Common myeloid progenitor, CD34-positive (primary cell): ENCODE measurements around the gene ANXA9.
A peak's percentile ranks its signal among the peaks of the same experiment; 100 is the strongest.

Source experiments
- CTCF ChIA-PET: fragments of 350-600 bp; sonication (Branson Sonifier 250); formaldehyde crosslinking; loops from one replicate; lab custom pipeline; 2021; ENCODE audit warnings: antibody characterized with exemption; lab: Charles Lee
- POLR2A ChIA-PET: fragments of 350-600 bp; sonication (Branson Sonifier 250); formaldehyde crosslinking; loops from one replicate; lab custom pipeline; 2021; ENCODE audit warnings: antibody characterized with exemption; lab: Charles Lee
- DNase-seq, 3 donors: peaks; one replicate each; pipeline versions ENCODE4 v3.0.0 to v3.0.0-alpha.2; 2013
- H3K27ac ChIP-seq, 2 experiments: 1 replicate in 1 of 2; 2 replicates in 1 of 2; pipeline ENCODE4 v1.7.0; 2013; ENCODE audit warnings: inconsistent platforms in 2 of 2, low read length in 2 of 2, mild to moderate bottlenecking in 2 of 2, low read depth in 1 of 2, moderate library complexity in 1 of 2; ENCODE audit not compliant: severe bottlenecking in 2 of 2, insufficient read depth in 1 of 2, poor library complexity in 1 of 2
- H3K27me3 ChIP-seq, 5 experiments: replicated peaks in 2 of 5; 1 replicate in 3 of 5; 2 replicates in 2 of 5; pipeline versions ENCODE4 v1.6.1 to v1.7.0; 2013; ENCODE audit warnings: low read length in 4 of 5, mild to moderate bottlenecking in 2 of 5, moderate library complexity in 2 of 5, inconsistent platforms in 1 of 5; ENCODE audit not compliant: insufficient read depth in 5 of 5, control insufficient read depth in 4 of 5
- H3K36me3 ChIP-seq, 4 experiments: 1 replicate in 2 of 4; 2 replicates in 2 of 4; pipeline versions ENCODE4 v1.6.1 to v1.7.0; 2013; ENCODE audit warnings: low read length in 3 of 4, control low read depth in 1 of 4, mild to moderate bottlenecking in 1 of 4; ENCODE audit not compliant: control insufficient read depth in 4 of 4, insufficient read depth in 4 of 4
- H3K4me1 ChIP-seq, 4 experiments: 1 replicate in 3 of 4; 2 replicates in 1 of 4; pipeline versions ENCODE4 v1.6.1 to v1.7.1; 2013; ENCODE audit warnings: low read length in 3 of 4, mild to moderate bottlenecking in 3 of 4, control low read depth in 1 of 4, inconsistent platforms in 1 of 4, moderate library complexity in 1 of 4; ENCODE audit not compliant: control insufficient read depth in 4 of 4, insufficient read depth in 4 of 4; ENCODE audit errors: control extremely low read depth in 1 of 4
- H3K4me3 ChIP-seq, 7 experiments: 1 replicate in 4 of 7; 2 replicates in 3 of 7; pipeline versions ENCODE4 v1.5.1 to v1.7.0; 2013; ENCODE audit warnings: mild to moderate bottlenecking in 7 of 7, low read length in 6 of 7, moderate library complexity in 6 of 7, inconsistent platforms in 2 of 7, low read depth in 2 of 7, control low read depth in 1 of 7; ENCODE audit not compliant: insufficient read depth in 4 of 7, control insufficient read depth in 1 of 7; ENCODE audit errors: extremely low read depth in 1 of 7
- H3K9me3 ChIP-seq, 5 experiments: 1 replicate in 4 of 5; 2 replicates in 1 of 5; pipeline versions ENCODE4 v1.6.1 to v1.7.1; 2013; ENCODE audit warnings: low read length in 4 of 5, mild to moderate bottlenecking in 2 of 5, inconsistent platforms in 1 of 5, low read depth in 1 of 5, moderate library complexity in 1 of 5; ENCODE audit not compliant: control insufficient read depth in 4 of 5, insufficient read depth in 2 of 5; ENCODE audit errors: control extremely low read depth in 1 of 5
- WGBS: methylation state at CpG from one replicate; pipeline ENCODE4 v1.1.5; 2013; ENCODE audit not compliant: insufficient coverage; 5-methylcytosine and 5-hydroxymethylcytosine counted together

ANXA9 gene

GRCh38 chr1:151007853-151008243 lies 25.8 kb downstream of the ANXA9 start:
- DNase-seq: no peak
- WGBS: 33% methylated on average over 2 of the region's 4 CpGs
- POLR2A ChIA-PET: no interaction called here
- peaks cover 32 to 95% (median 83%) of the 10 kb centered on the region in 4 experiments for H3K4me1 ChIP-seq
- H3K36me3 ChIP-seq: no peaks in the 10 kb centered on the region
- no peaks in the 10 kb centered on the region for H3K9me3 ChIP-seq
- peak overlapping the region; percentile 95 to 98 for H3K27ac ChIP-seq
- H3K4me3 ChIP-seq: peak overlapping the region in 6 of 7 experiments; percentile 75 to 96 (median 84)
- no peaks in the 10 kb centered on the region for H3K27me3 ChIP-seq
- CTCF ChIA-PET: interaction anchor here (3.3 to 4.9 kb wide), 4 partner anchors 12 to 30 kb away, joined by 19 to 65 read pairs (median 36); partner anchors contain the start of gene ANXA9

GRCh38 chr1:151008244-151009205 lies 26.4 kb downstream of the ANXA9 start, which contains the start of gene PRUNE1:
PRUNE1 (plus strand) TSS chr1:151008449; CDS start chr1:151008633, 184 bp downstream.
- 0% methylated on average over 63 of the region's 69 CpGs for WGBS
- POLR2A ChIA-PET: no interaction called here
- DNase-seq: peak; percentile 98 to 99 (median 99)

GRCh38 chr1:151009206-151009587 lies 27.1 kb downstream of the ANXA9 start:
- H3K27ac ChIP-seq: peak overlapping the region; percentile 95 to 98
- H3K27me3 ChIP-seq: no peaks in the 10 kb centered on the region
- peak overlapping the region in 6 of 7 experiments; percentile 75 to 96 (median 84) for H3K4me3 ChIP-seq
- POLR2A ChIA-PET: no interaction called here
- WGBS: 60% methylated on average over 2 of the region's 3 CpGs
- no peaks in the 10 kb centered on the region for H3K9me3 ChIP-seq
- DNase-seq: no peak
- H3K4me1 ChIP-seq: peaks cover 34 to 93% (median 81%) of the 10 kb centered on the region in 4 experiments
- no peaks in the 10 kb centered on the region for H3K36me3 ChIP-seq
- CTCF ChIA-PET: interaction anchor here (1.1 to 1.7 kb wide), 2 partner anchors 10 to 29 kb away, joined by 7 read pairs; no protein-coding TSS in a partner anchor

More at GRCh38 chr1:151008244-151009205, 26.4 kb downstream of the ANXA9 start, which contains the start of gene PRUNE1:
- Histone ChIP-seq H3K27me3 (no peaks in the 10 kb centered on the region), H3K27ac (peak within 1 kb of the TSS; percentile 95 to 98), H3K4me1 (peaks cover 32 to 95% (median 83%) of the 10 kb centered on the region in 4 experiments), H3K4me3 (peak within 1 kb of the TSS; percentile 69 to 96 (median 81)), H3K9me3 (no peaks in the 10 kb centered on the region), H3K36me3 (no peaks in the 10 kb centered on the region)
- CTCF ChIA-PET: interaction anchor here (1.1 to 1.7 kb wide), 2 partner anchors 9 to 29 kb away, joined by 7 read pairs; no protein-coding TSS in a partner anchor

GRCh38 chr1:151009674-151010345 lies 27.7 kb downstream of the ANXA9 start:
- peaks cover 33 to 89% (median 76%) of the 10 kb centered on the region in 4 experiments for H3K4me1 ChIP-seq
- peak overlapping the region in 1 of 2 experiments; percentile 98 for H3K27ac ChIP-seq
- no peaks in the 10 kb centered on the region for H3K9me3 ChIP-seq
- peak overlapping the region in 2 of 7 experiments; percentile 87 to 88 for H3K4me3 ChIP-seq
- no peaks in the 10 kb centered on the region for H3K36me3 ChIP-seq
- 98% methylated on average over 7 of the region's 8 CpGs for whole genome bisulfite sequencing
- DNase-seq: no peak
- ChIA-PET POLR2A (no interaction called here), CTCF (interaction anchor here (1.1 to 1.7 kb wide), 3 partner anchors 11 to 30 kb away, joined by 3 to 7 read pairs (median 7); no protein-coding TSS in a partner anchor)
- no peaks in the 10 kb centered on the region for H3K27me3 ChIP-seq

- no peaks in the 10 kb centered on the region for H3K9me3 ChIP-seq
- POLR2A ChIA-PET: no interaction called here
- 100% methylated on average over 1 of the region's 3 CpGs for WGBS
- peaks cover 32 to 84% (median 71%) of the 10 kb centered on the region in 4 experiments for H3K4me1 ChIP-seq
- CTCF ChIA-PET: interaction anchor here (1.4 kb wide), 1 partner anchor 12 kb away, joined by 3 read pairs; no protein-coding TSS in a partner anchor
- no peak for DNase-seq
- H3K4me3 ChIP-seq: no peak overlapping the region
- H3K36me3 ChIP-seq: no peaks in the 10 kb centered on the region
- peak overlapping the region in 1 of 2 experiments; percentile 27 for H3K27ac ChIP-seq
- no peaks in the 10 kb centered on the region for H3K27me3 ChIP-seq
Measured at GRCh38 chr1:151010346-151010726, 28.2 kb downstream of the ANXA9 start.

GRCh38 chr1:151011154-151011850 lies 29.2 kb downstream of the ANXA9 start:
- Histone ChIP-seq H3K4me1 (peaks cover 27 to 74% (median 61%) of the 10 kb centered on the region in 4 experiments), H3K4me3 (peak overlapping the region in 3 of 7 experiments; percentile 1 to 42 (median 12)), H3K9me3 (no peaks in the 10 kb centered on the region), H3K36me3 (no peaks in the 10 kb centered on the region), H3K27me3 (no peaks in the 10 kb centered on the region), H3K27ac (peak overlapping the region; percentile 30 to 45)
- peak in 2 of 3 donors; percentile 80 to 85 for DNase-seq
- 71% methylated on average over 1 of the region's 4 CpGs for WGBS
- ChIA-PET CTCF (interaction anchor here (0.7 to 1.9 kb wide), 5 partner anchors 13 to 60 kb away, joined by 3 to 7 read pairs (median 4); no protein-coding TSS in a partner anchor), POLR2A (interaction anchor here (0.6 to 0.7 kb wide), 2 partner anchors 240 to 246 kb away, joined by 4 to 5 read pairs; partner anchors contain the start of gene CTSS)
